ENCODE results near the gene GLT1D1. TPM values are rescaled to one million over a fixed set of nuclear protein-coding genes. Genes with fewer than 3 reads are reported as not detected.

GLT1D1 gene
- total RNA-seq, 2 donors from 2014 or later: not detected

- WGBS, 2 donors: 97 to 98% methylated on average over 10 of the region's 10 CpGs
- peaks cover 43% of the 10 kb centered on the region for H3K4me1 ChIP-seq
- no peaks in the 10 kb centered on the region for H3K27me3 ChIP-seq
- DNase-seq (peak in 1 of 4 donors; percentile 7), ATAC-seq (no peak)
- no peak overlapping the region for H3K4me3 ChIP-seq
- no peaks in the 10 kb centered on the region for H3K9me3 ChIP-seq
- H3K27ac ChIP-seq: no peak overlapping the region
- H3K36me3 ChIP-seq (replicated peaks in 1 of 2; ENCODE audit: insufficient read depth in 1 of 2, low read depth in 2 of 2): peaks cover 0 to 9% of the 10 kb centered on the region in 2 donors
- intact Hi-C loops (cut with DNase I): no loop called here
- TF ChIP-seq POLR2A (IDR thresholded peaks at IDR 0.05): no peak
Measured at GRCh38 chr12:128813392-128813791, 39.9 kb upstream of the GLT1D1 start.

- ATAC-seq: no peak
- peak in 1 of 4 donors; percentile 8 for DNase-seq
- intact Hi-C loops (cut with DNase I): no loop called here
- H3K27me3 ChIP-seq: no peaks in the 10 kb centered on the region
- H3K9me3 ChIP-seq: no peaks in the 10 kb centered on the region
- H3K4me3 ChIP-seq: no peak overlapping the region
- H3K36me3 ChIP-seq (replicated peaks in 1 of 2; ENCODE audit: insufficient read depth in 1 of 2, low read depth in 2 of 2): peaks cover 0 to 4% of the 10 kb centered on the region in 2 donors
- no peak overlapping the region for H3K27ac ChIP-seq
- H3K4me1 ChIP-seq: peaks cover 48% of the 10 kb centered on the region
- 76 to 77% methylated on average over 10 of the region's 10 CpGs for WGBS, 2 donors
- no peak for TF ChIP-seq POLR2A (IDR thresholded peaks at IDR 0.05)
- TF ChIP-seq CTCF (IDR thresholded peaks at IDR 0.05): no peak
Measured at GRCh38 chr12:128813883-128814282, 39.4 kb upstream of the GLT1D1 start.

GRCh38 chr12:128814411-128815261, 38.6 kb upstream of the GLT1D1 start:
- Histone ChIP-seq H3K36me3 (replicated peaks in 1 of 2; ENCODE audit: insufficient read depth in 1 of 2, low read depth in 2 of 2) (peaks cover 0 to 2% of the 10 kb centered on the region in 2 donors), H3K27ac (no peak overlapping the region), H3K4me1 (peaks cover 50% of the 10 kb centered on the region), H3K4me3 (no peak overlapping the region), H3K9me3 (no peaks in the 10 kb centered on the region), H3K27me3 (no peaks in the 10 kb centered on the region)
- DNase-seq (peak in 1 of 4 donors; percentile 6), ATAC-seq (no peak)
- intact Hi-C loops (cut with DNase I): no loop called here
- TF ChIP-seq CTCF (IDR thresholded peaks at IDR 0.05): no peak
- no peak for TF ChIP-seq POLR2A (IDR thresholded peaks at IDR 0.05)
- 94 to 95% methylated on average over 25 of the region's 25 CpGs for WGBS, 2 donors

- DNase-seq (no peak), ATAC-seq (no peak)
- Histone ChIP-seq H3K4me3 (no peak overlapping the region), H3K4me1 (peaks cover 53% of the 10 kb centered on the region), H3K27me3 (no peaks in the 10 kb centered on the region), H3K36me3 (replicated peaks in 1 of 2; ENCODE audit: insufficient read depth in 1 of 2, low read depth in 2 of 2) (peaks cover 0 to 2% of the 10 kb centered on the region in 2 donors), H3K9me3 (no peaks in the 10 kb centered on the region), H3K27ac (peak overlapping the region in 1 of 4 donors; percentile 8)
- 82 to 86% methylated on average over 7 of the region's 7 CpGs for WGBS, 2 donors
- no peak for TF ChIP-seq POLR2A (IDR thresholded peaks at IDR 0.05)
- no peak for TF ChIP-seq CTCF (IDR thresholded peaks at IDR 0.05)
- intact Hi-C loops (cut with DNase I): no loop called here
Measured at GRCh38 chr12:128815779-128816642, 37.3 kb upstream of the GLT1D1 start.

- DNase-seq: no peak
Measured at GRCh38 chr12:128816643-128816920, 36.7 kb upstream of the GLT1D1 start.

More at GRCh38 chr12:128816643-128816920, 36.7 kb upstream of the GLT1D1 start:
- Histone ChIP-seq H3K9me3 (no peaks in the 10 kb centered on the region), H3K27me3 (no peaks in the 10 kb centered on the region), H3K4me1 (peaks cover 53% of the 10 kb centered on the region), H3K27ac (peak overlapping the region in 1 of 4 donors; percentile 8), H3K4me3 (no peak overlapping the region), H3K36me3 (replicated peaks in 1 of 2; ENCODE audit: insufficient read depth in 1 of 2, low read depth in 2 of 2) (peaks cover 0 to 2% of the 10 kb centered on the region in 2 donors)
- TF ChIP-seq CTCF (IDR thresholded peaks at IDR 0.05): no peak
- TF ChIP-seq POLR2A (IDR thresholded peaks at IDR 0.05): no peak
- ATAC-seq: no peak
- WGBS, 2 donors: 94 to 95% methylated on average over 4 of the region's 4 CpGs
- intact Hi-C loops (cut with DNase I): no loop called here

Measured in body of pancreas (tissue), 4 donors.